K562 (cell line): ENCODE measurements around the gene SHISA9. TPM values are rescaled to one million over a fixed set of nuclear protein-coding genes. Genes with fewer than 3 reads are reported as not detected.
A peak's percentile ranks its signal among the peaks of the same experiment; 100 is the strongest.

Source experiments
- ATAC-seq: fragments of 200-7000 bp; cut with Tn5 transposase; 3 replicates; pipeline ENCODE4 v1.9.1; 2020; ENCODE audit warnings: moderate library complexity
- BruUV-seq: library from RNA; stranded (reverse); fragments of 400-500 nt; replicated peaks from 2 replicates; lab custom pipeline; 2021; lab: Mats Ljungman, UMichigan
- CTCF ChIA-PET: fragments of 300-600 bp; formaldehyde crosslinking; extraction: SDS; loops from one replicate; lab custom pipeline; 2021; ENCODE audit warnings: low intra/inter-chr PET ratio; lab: Yijun Ruan, JAX
- POLR2A ChIA-PET: fragments of 300-600, 350-650 bp; sonication (Branson Sonifier 250); formaldehyde crosslinking; extraction: SDS; loops from one replicate; lab custom pipeline; 2021; ENCODE audit warnings: antibody characterized with exemption, inconsistent platforms; lab: Yijun Ruan, JAX
- DNase-seq, 4 experiments: peaks; one replicate each; pipeline versions ENCODE4 v3.0.0 to v3.0.0-alpha.2; 2011 to 2018; ENCODE audit warnings: low spot score in 3 of 4, mixed read lengths in 3 of 4; ENCODE audit errors: extremely low read depth in 1 of 4
- FAIRE-seq: peaks from 2 replicates; lab custom pipeline; 2011; peaks lifted over from hg19 to GRCh38; lab: Jason Lieb, UNC
- H2AFZ ChIP-seq: 2 replicates; pipeline ENCODE4 v1.6.0; 2011; ENCODE audit warnings: low read depth, low read length, control low read depth, inconsistent platforms
- H3K27ac ChIP-seq: fragments of 200-600 bp; 3 replicates; pipeline ENCODE4 v1.8.0; 2011; ENCODE audit warnings: low read depth, mild to moderate bottlenecking, control low read depth, inconsistent platforms, low read length, moderate library complexity, mixed read lengths; ENCODE audit errors: extremely low read depth
- H3K27me3 ChIP-seq, 2 experiments: fragments of 300-600 bp in 1 of 2; 2 replicates in 1 of 2; 3 replicates in 1 of 2; pipeline versions ENCODE4 v1.6.0 to v1.8.0; 2011; ENCODE audit warnings: inconsistent platforms in 2 of 2, low read length in 2 of 2, mild to moderate bottlenecking in 1 of 2, mixed read lengths in 1 of 2, moderate library complexity in 1 of 2; ENCODE audit not compliant: control insufficient read depth in 2 of 2, insufficient read depth in 2 of 2
- H3K36me3 ChIP-seq: fragments of 300-600 bp; 3 replicates; pipeline ENCODE4 v1.8.0; 2011; ENCODE audit warnings: mild to moderate bottlenecking, low read length, inconsistent platforms; ENCODE audit not compliant: control insufficient read depth, insufficient read depth
- H3K4me1 ChIP-seq, 2 experiments: fragments of 200-600 bp in 1 of 2; replicated peaks in 1 of 2; 2 replicates in 1 of 2; 3 replicates in 1 of 2; pipeline versions ENCODE4 v1.5.1 to v1.8.0; 2011; ENCODE audit warnings: inconsistent platforms in 2 of 2, low read length in 2 of 2, mild to moderate bottlenecking in 1 of 2, mixed read lengths in 1 of 2, moderate library complexity in 1 of 2; ENCODE audit not compliant: control insufficient read depth in 2 of 2, insufficient read depth in 2 of 2
- H3K4me2 ChIP-seq: 2 replicates; pipeline ENCODE4 v1.6.1; 2011; ENCODE audit warnings: low read length, control low read depth, inconsistent platforms, mixed read lengths; ENCODE audit not compliant: insufficient read depth
- H3K4me3 ChIP-seq: fragments of 200-600 bp; sonication (generic), shearing (Covaris generic); 2 replicates; pipeline ENCODE4 v1.5.1; 2016; ENCODE audit warnings: control low read depth, inconsistent platforms
- H3K79me2 ChIP-seq: fragments of 200-600 bp; 3 replicates; pipeline ENCODE4 v1.8.0; 2011; ENCODE audit warnings: low read length, inconsistent platforms; ENCODE audit not compliant: control insufficient read depth, insufficient read depth
- H3K9ac ChIP-seq, 2 experiments: 2 replicates each; pipeline versions ENCODE4 v1.6.0 to v1.6.1; 2011; ENCODE audit warnings: low read depth in 2 of 2, low read length in 2 of 2, control low read depth in 1 of 2, inconsistent platforms in 1 of 2, mild to moderate bottlenecking in 1 of 2, mixed read lengths in 1 of 2; ENCODE audit not compliant: insufficient read depth in 1 of 2
- H3K9me1 ChIP-seq: one replicate; pipeline ENCODE4 v1.6.0; 2011; ENCODE audit warnings: inconsistent platforms, mild to moderate bottlenecking, low read length, moderate library complexity; ENCODE audit not compliant: control insufficient read depth, insufficient read depth
- H3K9me3 ChIP-seq: replicated peaks from 2 replicates; pipeline ENCODE4 v1.5.1; 2011; ENCODE audit warnings: low read depth, low read length, inconsistent platforms; ENCODE audit not compliant: control insufficient read depth, insufficient read depth
- H4K20me1 ChIP-seq: replicated peaks from 2 replicates; pipeline ENCODE4 v1.6.1; 2011; ENCODE audit warnings: low read length, inconsistent platforms, mixed read lengths; ENCODE audit not compliant: control insufficient read depth, insufficient read depth
- ATF3 ChIP-seq, 2 experiments: fragments of 450-650 bp in 1 of 2; sonication (generic) in 1 of 2; formaldehyde crosslinking in 1 of 2; IDR thresholded peaks in 1 of 2; conservative IDR thresholded peaks in 1 of 2; 2 replicates each; pipeline versions ENCODE4 v1.6.1 to v1.8.1; 2016 to 2023; ENCODE audit warnings: mild to moderate bottlenecking in 2 of 2, moderate library complexity in 2 of 2, inconsistent platforms in 1 of 2, missing genetic modification reagents in 1 of 2
- BMI1 ChIP-seq: fragments of 150-350 bp; IDR thresholded peaks from 2 replicates; pipeline ENCODE4 v1.6.1; 2014; ENCODE audit warnings: low read length
- CC2D1A ChIP-seq: fragments of 450-650 bp; IDR thresholded peaks from 2 replicates; pipeline ENCODE4 v1.6.1; 2017; ENCODE audit warnings: mild to moderate bottlenecking
- CSDE1 ChIP-seq, 2 experiments: fragments of 450-650 bp; IDR thresholded peaks; 2 replicates each; pipeline ENCODE4 v1.6.1; 2016; ENCODE audit warnings: mild to moderate bottlenecking in 1 of 2
- DEAF1 ChIP-seq: fragments of 450-650 bp; formaldehyde crosslinking; IDR thresholded peaks from 2 replicates; pipeline ENCODE4 v1.4.0; 2020; ENCODE audit warnings: mild to moderate bottlenecking, moderate library complexity
- GATAD2B ChIP-seq: fragments of 450-650 bp; IDR thresholded peaks from 2 replicates; pipeline ENCODE4 v1.6.1; 2017; ENCODE audit warnings: mild to moderate bottlenecking, borderline replicate concordance
- MED1 ChIP-seq: sonication (generic); formaldehyde crosslinking; IDR thresholded peaks from 2 replicates; pipeline ENCODE4 v1.8.1; 2023; ENCODE audit warnings: missing genetic modification reagents, borderline replicate concordance
- NBN ChIP-seq: fragments of 450-650 bp; IDR thresholded peaks from 2 replicates; pipeline ENCODE4 v1.6.1; 2016; ENCODE audit warnings: low read depth, mild to moderate bottlenecking
- NFIC ChIP-seq: fragments of 450-650 bp; IDR thresholded peaks from 2 replicates; pipeline ENCODE4 v1.6.1; 2017; ENCODE audit warnings: mild to moderate bottlenecking, inconsistent platforms
- NR1H2 ChIP-seq: sonication (generic); formaldehyde crosslinking; IDR thresholded peaks from 2 replicates; pipeline ENCODE4 v1.4.0; 2020; ENCODE audit warnings: mild to moderate bottlenecking, missing genetic modification reagents
- NUFIP1 ChIP-seq: fragments of 450-650 bp; IDR thresholded peaks from 2 replicates; pipeline ENCODE4 v1.6.1; 2018; ENCODE audit not compliant: partially characterized antibody
- PREB ChIP-seq: sonication (generic); formaldehyde crosslinking; IDR thresholded peaks from 2 replicates; pipeline ENCODE4 v1.8.1; 2023; ENCODE audit warnings: mild to moderate bottlenecking, missing genetic modification reagents
- PTBP1 ChIP-seq: fragments of 200-400 bp; formaldehyde crosslinking; IDR thresholded peaks from 2 replicates; pipeline ENCODE4 v1.6.1; 2017; ENCODE audit warnings: low read depth, low read length
- RFX5 ChIP-seq: IDR thresholded peaks from 2 replicates; pipeline ENCODE4 v1.6.1; 2011; ENCODE audit warnings: low read depth, mild to moderate bottlenecking, improper control_type of control experiment, low read length
- TCFL5 ChIP-seq: fragments of 250-450 bp; sonication (Bioruptor Pico); conservative IDR thresholded peaks from 2 replicates; pipeline ENCODE4 v1.6.1; 2021; ENCODE audit warnings: mild to moderate bottlenecking, moderate library complexity, matching md5 sums
- TOE1 ChIP-seq, 2 experiments: fragments of 450-650 bp in 1 of 2; sonication (generic) in 1 of 2; formaldehyde crosslinking in 1 of 2; IDR thresholded peaks; 2 replicates each; pipeline versions ENCODE4 v1.7.1 to v1.8.0; 2016 to 2022; ENCODE audit warnings: borderline replicate concordance in 2 of 2, mild to moderate bottlenecking in 2 of 2, antibody characterized with exemption in 1 of 2, inconsistent platforms in 1 of 2, low read depth in 1 of 2, missing genetic modification reagents in 1 of 2, moderate library complexity in 1 of 2
- U2AF2 ChIP-seq: fragments of 200-400 bp; formaldehyde crosslinking; optimal IDR thresholded peaks from 2 replicates; pipeline ENCODE3; 2017; ENCODE audit warnings: low read depth, mild to moderate bottlenecking, low read length
- ZNF184 ChIP-seq: sonication (generic); formaldehyde crosslinking; IDR thresholded peaks from 2 replicates; pipeline ENCODE4 v1.5.0; 2020; ENCODE audit warnings: missing genetic modification reagents
- ZNF766 ChIP-seq: fragments of 200-800 bp; sonication (Bioruptor generic); conservative IDR thresholded peaks from 2 replicates; pipeline ENCODE4 v1.6.1; 2016; ENCODE audit warnings: missing genetic modification characterization, missing compliant biosample characterization
- WGBS: fragments of 100-300 bp; shearing (Covaris generic); methylation state at CpG from one replicate; pipeline ENCODE4 v1.1.6; 2016; ENCODE audit warnings: low coverage, mixed read lengths; ENCODE audit not compliant: insufficient coverage; ENCODE audit errors: missing lambda C conversion rate; 5-methylcytosine and 5-hydroxymethylcytosine counted together
- in situ Hi-C: fragments of 300-500 bp; cut with MboI; formaldehyde crosslinking; loops from 4 replicates; pipeline ENCODE4 v1.15.0; 2018; ENCODE audit warnings: inconsistent platforms, mixed read lengths
- intact Hi-C: fragments of 100-400 bp; cut with micrococcal nuclease; formaldehyde crosslinking; loops from 2 replicates; pipeline ENCODE4 v1.14.2; 2022
- polyA plus RNA-seq, 8 experiments: library from polyadenylated mRNA; depleted of rRNA in 4 of 8; stranded (reverse) in 5 of 8; unstranded in 3 of 8; fragments of >200 nt; fragmentation: Nextera tagmentation in 2 of 8; fragmentation: Illumina TruSeq in 1 of 8; extraction: Ambion mirVana in 2 of 8; extraction: Trizol in 1 of 8; gene quantifications; 2 replicates each; pipeline versions ENCODE4 v1.2.1 to v1.2.3, GENCODE V29; 2011 to 2014; ENCODE audit warnings: inconsistent platforms in 1 of 8, missing spikeins in 1 of 8
- total RNA-seq, 7 experiments: library from RNA; depleted of rRNA in 6 of 7; stranded (reverse); fragments of >200 nt in 6 of 7; fragmentation: Illumina TruSeq in 2 of 7; extraction: Trizol in 2 of 7; gene quantifications; 2 replicates each; pipeline versions ENCODE4 v1.2.1 to v1.2.3, GENCODE V29; 2011 to 2021; ENCODE audit warnings: low replicate concordance in 1 of 7

The SHISA9 gene
- total and polyA plus RNA-seq, 9 of the 15 experiments (the other 6 are each of a cell fraction or from before 2014, with no cell fraction given): under 0.01 to 0.16 (median 0.01) TPM; not detected in 6

- Histone ChIP-seq H3K27me3 (no peaks in the 10 kb centered on the region), H3K4me1 (no peaks in the 10 kb centered on the region), H4K20me1 (0 out of 2 replicates have a peak, but pooled peaks cover 3% of the 10 kb centered on the region), H3K9ac (no peak overlapping the region), H3K4me2 (no peak overlapping the region), H3K9me3 (no peaks in the 10 kb centered on the region), H3K27ac (no peak overlapping the region), H2AFZ (no peak overlapping the region), H3K9me1 (no peaks in the 10 kb centered on the region), H3K4me3 (no peak overlapping the region), H3K36me3 (no peaks in the 10 kb centered on the region), H3K79me2 (no peaks in the 10 kb centered on the region)
- DNase-seq (peak in 2 of 4 experiments; percentile 23 to 43), FAIRE-seq (peak; percentile 19), ATAC-seq (no peak)
- BruUV-seq: no TSS peak
- in situ Hi-C loops: no loop called here
- ChIA-PET CTCF (no interaction called here), POLR2A (interaction anchor here (0.6 kb wide), 1 partner anchor 901 kb away, joined by 3 read pairs; no protein-coding TSS in a partner anchor)
- 0% methylated on average over 2 of the region's 2 CpGs for WGBS
- intact Hi-C loops: no loop called here
- TF ChIP-seq NBN: no peak
- no peak for TF ChIP-seq ZNF184 (CRISPR knock-in tag)
- no peak for TF ChIP-seq MED1 (CRISPR knock-in tag)
- TF ChIP-seq RFX5: no peak
- no peak for TF ChIP-seq PTBP1
- no peak for TF ChIP-seq DEAF1 (CRISPR knock-in tag)
- no peak for TF ChIP-seq U2AF2
- TF ChIP-seq ATF3 (IDR thresholded peaks at IDR 0.05): peak; percentile 23; the same call in 1 of the 2 replicates
- TF ChIP-seq ATF3 (CRISPR knock-in tag; conservative IDR thresholded peaks at IDR 0.05): no peak
- no peak for TF ChIP-seq CC2D1A
- no peak for TF ChIP-seq NUFIP1
- TF ChIP-seq PREB (CRISPR knock-in tag): no peak
- TF ChIP-seq BMI1: no peak
- TF ChIP-seq TOE1 (IDR thresholded peaks at IDR 0.05; ENCODE audit: borderline replicate concordance): no peak
- no peak for TF ChIP-seq TOE1 (CRISPR knock-in tag; IDR thresholded peaks at IDR 0.05; ENCODE audit: borderline replicate concordance, low read depth)
- TF ChIP-seq ZNF766 (CRISPR knock-in tag): no peak
- TF ChIP-seq CSDE1 (IDR thresholded peaks at IDR 0.05): no peak
- no peak for TF ChIP-seq GATAD2B
- no peak for TF ChIP-seq NR1H2 (CRISPR knock-in tag)
- TF ChIP-seq NFIC: peak; percentile 80
- TF ChIP-seq TCFL5 (CRISPR knock-in tag): no peak
These were observed 69.8 kb downstream of the SHISA9 start for GRCh38 chr16:12971241-12971640.
